ENCODE results near the gene CMTM4.
"Not testable (repeated sequence)": the region's sequence is repeated elsewhere in the genome, so short reads cannot be mapped to it uniquely, and the experiment has no call there.

Gene CMTM4

DNA sequence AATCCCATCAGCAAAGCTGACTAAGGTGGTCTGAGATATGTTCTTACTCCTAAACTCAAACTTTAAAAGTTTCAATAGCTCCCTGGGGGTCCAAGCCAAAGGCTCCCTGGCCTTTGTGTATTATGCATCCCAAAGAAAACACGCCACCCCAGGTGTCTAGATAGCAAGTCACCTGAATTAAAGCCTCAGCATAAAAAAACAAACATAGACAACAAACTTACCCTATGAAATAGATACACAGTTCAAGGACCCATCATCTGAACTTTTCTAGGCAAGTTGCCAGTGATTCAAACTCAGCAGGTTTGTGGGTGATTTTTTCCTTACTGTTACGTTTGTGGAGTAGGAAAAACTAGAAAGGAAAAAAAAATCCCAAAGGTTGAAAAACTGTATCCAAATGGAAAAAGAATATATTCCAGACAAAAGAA lies 79.5 kb downstream of the CMTM4 start:
- no peak for TF ChIP-seq CTCF (IDR thresholded peaks at IDR 0.05; ENCODE audit: extremely low read depth, missing control alignments)
- DNase-seq (ENCODE audit: low spot score), result no peak

- no peak for TF ChIP-seq CTCF (IDR thresholded peaks at IDR 0.05; ENCODE audit: extremely low read depth, missing control alignments)
- DNase-seq (ENCODE audit: low spot score), result no peak
Observed at GRCh38 chr16:66616592-66616991, 80.0 kb downstream of the CMTM4 start.

DNA sequence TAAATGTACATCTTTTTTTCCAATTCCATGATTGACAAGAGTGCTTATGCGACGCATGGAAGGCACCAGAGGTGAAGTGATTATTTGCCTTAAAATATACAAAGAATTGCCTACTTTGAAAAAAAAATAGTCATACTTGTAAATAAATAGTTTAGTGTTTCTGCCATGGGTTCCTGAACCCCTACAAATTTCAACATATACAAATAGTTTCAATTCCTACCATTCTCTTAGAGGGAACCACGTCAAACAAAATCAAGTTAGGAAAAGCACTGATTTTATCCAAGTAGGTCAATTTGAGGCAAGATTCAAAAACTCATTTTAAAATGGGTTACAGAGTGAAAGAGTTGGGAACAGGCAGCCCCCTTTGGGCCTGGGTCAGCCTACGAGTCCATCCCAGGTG lies 80.4 kb downstream of the CMTM4 start:
- no peak for DNase-seq (ENCODE audit: low spot score)
- no peak for TF ChIP-seq CTCF (IDR thresholded peaks at IDR 0.05; ENCODE audit: extremely low read depth, missing control alignments)

DNA sequence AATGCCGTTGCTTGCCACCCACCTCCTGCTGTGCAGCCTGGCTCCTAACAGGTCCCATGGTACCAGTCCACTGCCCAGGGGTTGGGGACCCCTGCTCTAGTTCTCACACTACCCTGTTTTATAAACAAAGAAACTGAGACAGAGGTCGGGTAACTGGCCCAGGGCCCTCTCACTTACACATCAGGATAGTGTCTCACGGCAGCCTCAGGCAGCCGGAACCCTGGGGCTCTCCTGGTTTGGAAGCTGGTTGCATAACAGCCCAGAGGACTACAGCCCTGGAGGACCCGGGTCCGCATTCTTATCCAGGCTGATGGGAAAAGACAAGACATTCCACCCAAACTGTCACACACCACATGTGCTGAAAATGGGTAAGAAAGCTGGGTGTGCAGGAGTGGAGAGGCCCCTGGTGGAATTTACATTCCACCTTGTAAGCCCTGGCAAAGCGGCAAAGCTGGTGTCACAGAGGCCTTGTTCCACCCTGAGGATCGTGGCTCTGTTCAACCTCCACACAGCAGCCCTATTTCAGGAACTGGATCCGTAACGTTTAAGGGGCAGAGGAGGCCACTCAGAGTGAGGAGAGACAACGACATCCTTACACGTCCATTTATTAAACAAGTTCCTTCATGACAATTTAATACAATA lies 82.3 kb downstream of the CMTM4 start:
- TF ChIP-seq CTCF (IDR thresholded peaks at IDR 0.05; ENCODE audit: extremely low read depth, missing control alignments), result no peak
- no peak for DNase-seq (ENCODE audit: low spot score)

- DNase-seq (ENCODE audit: low spot score), result no peak
- no peak for TF ChIP-seq CTCF (IDR thresholded peaks at IDR 0.05; ENCODE audit: extremely low read depth, missing control alignments)
Observed at GRCh38 chr16:66612422-66612821, 84.1 kb downstream of the CMTM4 start.

DNA sequence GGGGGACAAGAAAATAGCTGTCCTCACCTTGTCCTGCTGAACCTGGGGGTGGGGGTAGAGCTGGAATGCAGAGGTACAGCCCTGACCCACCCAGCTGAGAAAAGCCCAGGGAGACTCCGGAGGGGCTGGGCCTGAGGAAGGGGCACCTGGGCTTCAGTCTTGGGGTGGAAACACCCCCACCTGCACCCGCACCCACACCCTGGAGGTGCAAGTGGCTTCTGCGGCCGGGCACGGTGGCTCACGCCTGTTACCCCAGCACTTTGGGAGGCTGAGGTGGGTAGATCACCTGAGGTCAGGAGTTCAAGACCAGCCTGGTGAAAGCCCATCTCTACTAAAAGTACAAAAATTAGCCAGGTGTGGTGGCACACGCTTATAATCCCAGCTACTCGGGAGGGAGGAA lies 84.6 kb downstream of the CMTM4 start:
- DNase-seq (ENCODE audit: low spot score), result not testable (repeated sequence)

DNA sequence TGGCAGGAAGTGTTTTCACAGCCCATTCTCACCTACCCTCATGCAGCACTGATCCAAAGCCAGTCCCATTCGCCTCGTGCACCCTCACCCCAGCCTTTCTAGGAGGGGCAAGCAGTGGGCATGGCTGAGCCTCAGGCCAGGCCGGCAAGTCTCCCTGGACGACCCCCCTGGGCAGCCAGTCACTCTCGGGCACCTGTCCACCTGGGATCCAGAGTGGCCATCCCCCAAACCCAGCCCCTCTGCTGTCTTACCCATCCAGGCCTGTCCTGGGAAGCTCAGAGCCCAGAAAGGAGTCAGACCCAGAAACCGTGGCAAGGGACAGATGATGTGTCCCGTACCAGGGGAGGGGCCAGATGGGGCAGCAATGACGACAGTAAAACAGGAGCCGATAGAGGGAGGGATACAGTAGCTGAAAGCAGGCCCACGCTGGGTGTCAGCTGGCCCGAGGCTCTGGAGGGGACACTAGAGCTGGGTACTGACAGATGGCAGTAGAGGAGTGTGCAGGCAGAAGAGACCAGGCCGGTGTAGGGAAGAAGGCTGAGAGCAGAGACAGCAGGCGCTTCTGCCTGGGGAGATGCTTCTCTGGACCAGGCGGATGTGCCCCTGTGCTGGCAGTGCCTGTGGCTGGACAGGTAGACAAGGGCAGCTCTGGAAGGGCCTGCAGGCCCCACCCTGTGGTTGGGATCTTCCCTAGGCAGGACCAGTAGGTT lies 86.3 kb downstream of the CMTM4 start:
- DNase-seq (ENCODE audit: low spot score), result no peak
- no peak for TF ChIP-seq CTCF (IDR thresholded peaks at IDR 0.05; ENCODE audit: extremely low read depth, missing control alignments)

DNA sequence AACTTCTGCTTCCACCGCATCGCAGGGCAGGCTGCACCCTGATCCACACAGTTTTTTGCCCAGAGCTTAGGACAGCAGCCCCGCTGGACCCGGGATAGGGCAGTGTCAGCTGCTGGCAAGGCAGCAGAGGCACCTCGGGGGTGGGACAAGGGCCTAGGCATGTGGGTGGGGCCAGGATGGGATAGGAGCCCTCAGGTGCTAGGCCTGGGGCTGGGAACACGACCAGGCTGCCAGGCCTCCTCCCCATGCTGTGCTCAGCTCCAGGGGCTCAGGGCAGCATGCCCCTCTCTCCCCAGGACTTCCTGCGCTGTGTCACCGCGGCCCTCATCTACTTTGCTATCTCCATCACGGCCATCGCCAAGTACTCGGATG lies 87.4 kb downstream of the CMTM4 start:
- no peak for DNase-seq (ENCODE audit: low spot score)
- no peak for TF ChIP-seq CTCF (IDR thresholded peaks at IDR 0.05; ENCODE audit: extremely low read depth, missing control alignments)
